Tibial artery (tissue), 4 donors: ENCODE measurements around the gene TPH2.

ENCODE experiments used
- DNase-seq, 2 donors: peaks; one replicate each; pipeline ENCODE4 v3.0.0-alpha.2; 2019
- H3K27ac ChIP-seq, 2 donors: fragments of 200-600 bp; sonication (generic) in 1 of 2; 1 replicate in 1 of 2; 2 replicates in 1 of 2; pipeline ENCODE4 v1.5.1; 2018 to 2019; ENCODE audit warnings: mild to moderate bottlenecking in 1 of 2
- H3K27me3 ChIP-seq, 2 donors: fragments of 200-600 bp; sonication (generic) in 1 of 2; one replicate each; pipeline versions ENCODE4 v1.5.1 to v1.6.0; 2016 to 2019
- H3K36me3 ChIP-seq, 3 donors: fragments of 200-600 bp; sonication (generic) in 2 of 3; one replicate each; pipeline ENCODE4 v1.5.1; 2016 to 2019; ENCODE audit warnings: mild to moderate bottlenecking in 2 of 3
- H3K4me1 ChIP-seq, 4 donors: fragments of 200-600 bp; sonication (generic) in 2 of 4; 1 replicate in 3 of 4; 2 replicates in 1 of 4; pipeline ENCODE4 v1.5.1; 2016 to 2019
- H3K4me3 ChIP-seq, 2 donors: fragments of 200-600 bp; sonication (generic) in 1 of 2; 1 replicate in 1 of 2; 2 replicates in 1 of 2; pipeline ENCODE4 v1.5.1; 2018 to 2019; ENCODE audit warnings: mild to moderate bottlenecking in 2 of 2
- H3K9me3 ChIP-seq, 3 donors: fragments of 200-600 bp; sonication (generic) in 1 of 3; one replicate each; pipeline ENCODE4 v1.5.1; 2016 to 2019
- CTCF ChIP-seq, 2 experiments: fragments of 200-600 bp in 1 of 2; fragments of 450-650 bp in 1 of 2; IDR thresholded peaks; one replicate each; pipeline ENCODE4 v1.5.1; 2017 to 2019; ENCODE audit warnings: antibody characterized with exemption in 2 of 2, mild to moderate bottlenecking in 1 of 2, moderate library complexity in 1 of 2
- intact Hi-C: fragments of 100-400 bp; cut with DNase I; formaldehyde crosslinking; loops from one replicate; pipeline ENCODE4 v1.15.0; 2023; ENCODE audit warnings: low total_unique reads

Gene TPH2

GRCh38 chr12:71950819-71951218, 12.2 kb downstream of the TPH2 start:
- Histone ChIP-seq H3K4me3 (no peak overlapping the region), H3K27ac (no peak overlapping the region), H3K9me3 (no peaks in the 10 kb centered on the region), H3K27me3 (peaks cover 0 to 12% of the 10 kb centered on the region in 2 donors), H3K36me3 (no peaks in the 10 kb centered on the region), H3K4me1 (no peaks in the 10 kb centered on the region)
- TF ChIP-seq CTCF (IDR thresholded peaks at IDR 0.05), result no peak
- intact Hi-C loops, result no loop called here
- no peak for DNase-seq

- H3K9me3 ChIP-seq, result no peaks in the 10 kb centered on the region
- no peaks in the 10 kb centered on the region for H3K36me3 ChIP-seq
- H3K27ac ChIP-seq, result no peak overlapping the region
- no peak for DNase-seq
- no peak overlapping the region for H3K4me3 ChIP-seq
- intact Hi-C loops, result no loop called here
- peaks cover 0 to 16% (median 9%) of the 10 kb centered on the region in 4 donors for H3K4me1 ChIP-seq
- no peaks in the 10 kb centered on the region for H3K27me3 ChIP-seq
- no peak for TF ChIP-seq CTCF (IDR thresholded peaks at IDR 0.05)
These were observed 15.6 kb downstream of the TPH2 start for GRCh38 chr12:71954083-71954778.

GRCh38 chr12:71954861-71955260, 16.2 kb downstream of the TPH2 start:
- no peaks in the 10 kb centered on the region for H3K9me3 ChIP-seq
- DNase-seq, result no peak
- H3K27me3 ChIP-seq, result no peaks in the 10 kb centered on the region
- intact Hi-C loops, result no loop called here
- H3K36me3 ChIP-seq, result no peaks in the 10 kb centered on the region
- H3K4me3 ChIP-seq, result no peak overlapping the region
- H3K27ac ChIP-seq, result no peak overlapping the region
- no peak for TF ChIP-seq CTCF (IDR thresholded peaks at IDR 0.05)
- peaks cover 0 to 18% (median 9%) of the 10 kb centered on the region in 4 donors for H3K4me1 ChIP-seq

- no peaks in the 10 kb centered on the region for H3K27me3 ChIP-seq
- intact Hi-C loops, result no loop called here
- H3K27ac ChIP-seq, result no peak overlapping the region
- no peak for DNase-seq
- H3K4me1 ChIP-seq, result peaks cover 0 to 18% (median 9%) of the 10 kb centered on the region in 4 donors
- H3K4me3 ChIP-seq, result no peak overlapping the region
- H3K9me3 ChIP-seq, result no peaks in the 10 kb centered on the region
- TF ChIP-seq CTCF (IDR thresholded peaks at IDR 0.05), result no peak
- no peaks in the 10 kb centered on the region for H3K36me3 ChIP-seq
These were observed 17.3 kb downstream of the TPH2 start for GRCh38 chr12:71955970-71956369.

- DNase-seq, result no peak
- no peak for TF ChIP-seq CTCF (IDR thresholded peaks at IDR 0.05)
- H3K27ac ChIP-seq, result no peak overlapping the region
- H3K36me3 ChIP-seq, result no peaks in the 10 kb centered on the region
- no peaks in the 10 kb centered on the region for H3K27me3 ChIP-seq
- peaks cover 0 to 18% (median 9%) of the 10 kb centered on the region in 4 donors for H3K4me1 ChIP-seq
- H3K9me3 ChIP-seq, result no peaks in the 10 kb centered on the region
- H3K4me3 ChIP-seq, result no peak overlapping the region
- intact Hi-C loops, result no loop called here
These were observed 19.4 kb downstream of the TPH2 start for GRCh38 chr12:71958056-71958455.
